Measurements from ENCODE around the gene RECQL5.

DNA sequence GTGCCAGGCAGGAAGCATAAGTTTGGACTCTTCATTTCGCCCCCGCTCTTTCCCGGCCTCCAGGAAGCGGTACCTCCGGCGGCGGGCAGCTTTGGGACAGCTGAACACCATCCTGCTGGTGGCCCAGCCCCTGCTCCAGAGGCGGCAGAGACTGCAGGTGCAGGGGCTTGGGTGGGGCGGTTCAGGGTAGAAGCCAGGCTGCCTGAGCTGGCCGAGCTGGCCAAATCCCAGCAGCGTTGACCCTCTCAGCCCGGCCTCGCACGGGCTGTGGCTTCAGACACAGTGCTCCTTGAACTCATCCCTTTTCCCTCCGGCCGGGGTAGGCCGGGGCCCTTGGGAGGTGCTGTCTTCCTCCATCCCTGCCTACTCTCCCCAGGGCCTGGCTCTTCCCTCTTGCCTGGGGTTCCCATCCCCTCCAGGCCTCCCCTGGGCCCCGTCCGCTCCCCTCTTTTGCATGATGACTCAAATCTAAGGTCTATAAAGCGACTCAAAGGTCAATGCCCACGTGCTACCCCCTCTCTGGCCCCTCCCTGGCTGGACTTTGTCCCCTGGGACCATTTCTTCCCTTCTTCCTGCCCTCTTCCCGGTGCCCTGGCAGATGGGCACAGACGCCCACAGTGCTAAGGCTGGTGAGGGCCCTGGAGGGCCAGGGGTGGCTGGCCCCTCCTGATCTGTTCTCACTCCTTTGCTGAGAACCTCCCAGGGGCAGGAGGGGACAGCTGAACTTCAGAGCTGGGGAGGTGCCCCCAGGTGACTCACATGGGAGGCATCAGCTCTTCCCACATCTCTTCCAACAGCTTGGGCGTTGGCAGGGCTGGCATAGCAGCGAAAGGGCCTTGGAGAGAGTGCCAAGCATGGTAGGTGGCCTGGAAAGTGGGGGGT, 56.6 kb downstream of the RECQL5 start:
- TF ChIP-seq POLR2AphosphoS5 (IDR thresholded peaks at IDR 0.05; ENCODE audit: low read depth, low read length) (no peak), GTF2F1 (IDR thresholded peaks at IDR 0.05; ENCODE audit: borderline replicate concordance, low read depth, low read length) (no peak), CHD7 (IDR thresholded peaks at IDR 0.05; ENCODE audit: insufficient replicate concordance, low read length) (no peak), MAFK (IDR thresholded peaks at IDR 0.05; ENCODE audit: low read depth, low read length) (no peak), SP1 (IDR thresholded peaks at IDR 0.05; ENCODE audit: low read depth, low read length) (no peak), JUN (IDR thresholded peaks at IDR 0.05; ENCODE audit: low read depth, low read length) (no peak), POLR2A (IDR thresholded peaks at IDR 0.05; ENCODE audit: control extremely low read depth in 1 of 2, low read depth in 2 of 2, low read length in 2 of 2) (no peak), HDAC6 (IDR thresholded peaks at IDR 0.05; ENCODE audit: low read depth, low read length) (no peak), ZNF274 (IDR thresholded peaks at IDR 0.05; ENCODE audit: borderline replicate concordance, extremely low read depth, low read length) (no peak), BRCA1 (IDR thresholded peaks at IDR 0.05; ENCODE audit: low read depth, low read length) (no peak)

All from H1 (cell line).